AG09309 (cell line): Measurements from ENCODE around the gene PRMT2.

Source experiments
- DNase-seq: peaks from one replicate; pipeline ENCODE4 v3.0.0-alpha.2; 2010; ENCODE audit warnings: low read depth
- H3K4me3 ChIP-seq: 2 replicates; pipeline ENCODE4 v1.5.1; 2011; ENCODE audit warnings: mild to moderate bottlenecking, low read depth, low read length, moderate library complexity; ENCODE audit not compliant: control insufficient read depth
- CTCF ChIP-seq: IDR thresholded peaks from 2 replicates; pipeline ENCODE4 v1.5.1; 2011; ENCODE audit warnings: mild to moderate bottlenecking, low read depth, low read length, inconsistent platforms; ENCODE audit not compliant: insufficient read depth, control insufficient read depth; ENCODE audit errors: missing control alignments

PRMT2 gene

GRCh38 chr21:46633566-46633965 is 1.9 kb upstream of the PRMT2 start:
- H3K4me3 ChIP-seq, result no peak overlapping the region
- TF ChIP-seq CTCF, result no peak
- no peak for DNase-seq

DNA sequence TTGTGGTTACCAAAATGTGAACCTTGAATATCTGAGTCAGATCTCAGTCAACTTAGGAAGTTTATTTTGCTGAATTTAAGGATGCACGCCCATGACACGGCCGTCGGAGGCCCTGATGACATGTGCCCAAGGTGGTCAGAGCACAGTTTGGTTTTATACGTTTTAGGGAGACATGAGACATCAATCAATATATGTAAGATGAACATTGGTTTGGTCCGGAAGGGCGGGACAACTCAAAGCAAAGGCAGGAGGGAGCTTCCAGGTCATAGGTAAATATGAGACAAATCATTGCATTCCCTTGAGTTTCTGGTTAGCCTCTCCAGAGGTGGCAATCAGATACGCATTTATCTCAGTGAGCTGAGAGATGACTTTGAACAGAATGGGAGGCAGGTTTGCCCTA is 1.0 kb upstream of the PRMT2 start:
- DNase-seq, result no peak
- H3K4me3 ChIP-seq, result no peak overlapping the region

GRCh38 chr21:46634966-46635323 is 529 bp upstream of the PRMT2 start:
- peak; percentile 28 for TF ChIP-seq CTCF

More for the DNA sequence above, 1.0 kb upstream of the PRMT2 start:
- no peak for TF ChIP-seq CTCF

DNA sequence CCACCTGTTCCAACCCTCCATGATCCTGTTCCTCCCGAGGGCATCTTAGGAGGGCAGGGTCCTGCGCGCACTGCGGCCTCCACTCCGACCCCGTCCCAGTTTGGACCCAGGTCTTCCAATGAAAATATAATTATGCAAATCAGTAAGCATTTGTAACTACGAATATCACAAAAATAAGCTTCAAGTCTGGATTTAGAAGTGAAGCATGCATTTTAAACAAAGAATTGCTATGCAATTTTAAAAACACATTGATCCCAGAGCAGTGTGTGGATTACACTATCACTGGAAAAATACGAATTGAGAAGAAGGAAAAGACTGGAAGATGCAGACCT is 673 bp downstream of the PRMT2 start:
- DNase-seq, result no peak
- peak overlapping the region; percentile 100 for H3K4me3 ChIP-seq
- TF ChIP-seq CTCF, result no peak

More at GRCh38 chr21:46634966-46635323, 529 bp upstream of the PRMT2 start:
- DNase-seq, result peak; percentile 73
- H3K4me3 ChIP-seq, result peak overlapping the region; percentile 55

GRCh38 chr21:46636550-46637285 is 1.2 kb downstream of the PRMT2 start:
- DNase-seq, result no peak
- TF ChIP-seq CTCF, result no peak
- H3K4me3 ChIP-seq, result peak overlapping the region; percentile 100

GRCh38 chr21:46637952-46638746 is 2.7 kb downstream of the PRMT2 start:
- no peak overlapping the region for H3K4me3 ChIP-seq
- no peak for DNase-seq
- no peak for TF ChIP-seq CTCF
